Loucy (cell line): ENCODE results near the gene CNKSR3.

ENCODE experiments used
- H2AFZ ChIP-seq: fragments of 200-600 bp; sonication (generic); 2 replicates; pipeline ENCODE4 v1.6.0; 2016; ENCODE audit warnings: antibody characterized with exemption, mild to moderate bottlenecking, low read length, moderate library complexity
- H3F3A ChIP-seq: fragments of 200-600 bp; 2 replicates; pipeline ENCODE4 v1.6.0; 2016; ENCODE audit warnings: antibody characterized with exemption, low read depth, mild to moderate bottlenecking
- H3K27me3 ChIP-seq: fragments of 200-600 bp; sonication (generic); 2 replicates; pipeline ENCODE4 v1.6.1; 2014; ENCODE audit warnings: low read length, mild to moderate bottlenecking; ENCODE audit not compliant: insufficient read depth, poor library complexity, severe bottlenecking
- H3K36me3 ChIP-seq: fragments of 200-600 bp; sonication (generic); 2 replicates; pipeline ENCODE4 v1.6.1; 2016; ENCODE audit warnings: low read length; ENCODE audit not compliant: insufficient read depth
- H3K4me1 ChIP-seq: fragments of 200-600 bp; sonication (generic); 2 replicates; pipeline ENCODE4 v1.5.1; 2014; ENCODE audit warnings: low read length, mild to moderate bottlenecking; ENCODE audit not compliant: insufficient read depth, poor library complexity, severe bottlenecking
- H3K4me2 ChIP-seq: fragments of 200-600 bp; sonication (generic); 2 replicates; pipeline ENCODE4 v1.6.0; 2014; ENCODE audit warnings: antibody characterized with exemption, low read length, low read depth, mild to moderate bottlenecking; ENCODE audit not compliant: poor library complexity, severe bottlenecking
- H3K4me3 ChIP-seq: fragments of 200-600 bp; sonication (generic); 2 replicates; pipeline ENCODE4 v1.5.1; 2014; ENCODE audit warnings: low read length, mild to moderate bottlenecking, mixed read lengths; ENCODE audit not compliant: poor library complexity, severe bottlenecking
- H3K79me2 ChIP-seq: fragments of 200-600 bp; sonication (generic); 2 replicates; pipeline ENCODE4 v1.6.1; 2014; ENCODE audit warnings: low read length; ENCODE audit not compliant: insufficient read depth
- H3K9ac ChIP-seq: fragments of 200-600 bp; sonication (generic); 2 replicates; pipeline ENCODE4 v1.6.0; 2014; ENCODE audit warnings: mild to moderate bottlenecking, low read depth, low read length, moderate library complexity; ENCODE audit not compliant: poor library complexity, severe bottlenecking
- H3K9me2 ChIP-seq: fragments of 200-600 bp; sonication (generic); replicated peaks from 2 replicates; pipeline ENCODE4 v1.6.1; 2016; ENCODE audit warnings: low read depth, low read length, mixed read lengths
- H3K9me3 ChIP-seq: fragments of 200-600 bp; sonication (generic); 2 replicates; pipeline ENCODE4 v1.6.1; 2014; ENCODE audit warnings: mild to moderate bottlenecking, antibody characterized with exemption, low read length, low read depth; ENCODE audit not compliant: insufficient read depth
- H4K20me1 ChIP-seq: fragments of 200-600 bp; sonication (generic); 2 replicates; pipeline ENCODE4 v1.6.0; 2014; ENCODE audit warnings: antibody characterized with exemption, low read length, mild to moderate bottlenecking; ENCODE audit not compliant: insufficient read depth, poor library complexity, severe bottlenecking
- EZH2phosphoT487 ChIP-seq: fragments of 200-600 bp; IDR thresholded peaks from 2 replicates; pipeline ENCODE4 v1.6.1; 2018; ENCODE audit warnings: antibody characterized with exemption, mild to moderate bottlenecking, moderate library complexity, borderline replicate concordance
- TF ChIP-seq, protein P1 (sequence below): fragments of 200-600 bp; sonication (generic); conservative IDR thresholded peaks from 2 replicates; pipeline ENCODE4 v1.5.1; 2014; ENCODE audit warnings: mild to moderate bottlenecking, antibody characterized with exemption, low read length

CNKSR3 gene

DNA sequence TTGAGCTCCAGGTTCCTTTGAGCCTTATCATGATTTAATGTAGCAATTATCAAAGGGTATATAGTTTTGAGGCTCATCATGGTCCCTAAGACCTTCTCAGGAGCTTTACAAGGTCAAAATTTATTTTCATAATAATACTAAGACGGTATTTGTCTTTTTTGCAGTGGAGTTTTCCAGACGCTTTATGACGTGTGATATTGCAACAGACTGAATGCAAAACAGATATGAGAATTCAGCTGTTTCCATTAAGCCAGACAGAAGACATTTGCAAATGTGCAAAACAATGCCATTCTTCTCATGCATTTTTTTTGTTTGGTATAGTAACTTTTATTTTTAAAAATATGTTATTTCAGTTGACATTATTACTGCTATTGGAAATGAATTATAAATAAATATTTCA, 24.7 kb upstream of the CNKSR3 start:
- Histone ChIP-seq H3K4me1 (no peaks in the 10 kb centered on the region), H3K4me3 (no peak overlapping the region), H3K27me3 (no peaks in the 10 kb centered on the region), H3K9me3 (no peaks in the 10 kb centered on the region), H3K36me3 (no peaks in the 10 kb centered on the region), H3F3A (no peaks in the 10 kb centered on the region), H3K9me2 (no peaks in the 10 kb centered on the region), H4K20me1 (no peaks in the 10 kb centered on the region), H3K79me2 (no peaks in the 10 kb centered on the region), H3K9ac (no peak overlapping the region), H3K4me2 (no peak overlapping the region), H2AFZ (no peak overlapping the region)
- TF ChIP-seq EZH2phosphoT487, result no peak
- TF ChIP-seq, protein P1, sequence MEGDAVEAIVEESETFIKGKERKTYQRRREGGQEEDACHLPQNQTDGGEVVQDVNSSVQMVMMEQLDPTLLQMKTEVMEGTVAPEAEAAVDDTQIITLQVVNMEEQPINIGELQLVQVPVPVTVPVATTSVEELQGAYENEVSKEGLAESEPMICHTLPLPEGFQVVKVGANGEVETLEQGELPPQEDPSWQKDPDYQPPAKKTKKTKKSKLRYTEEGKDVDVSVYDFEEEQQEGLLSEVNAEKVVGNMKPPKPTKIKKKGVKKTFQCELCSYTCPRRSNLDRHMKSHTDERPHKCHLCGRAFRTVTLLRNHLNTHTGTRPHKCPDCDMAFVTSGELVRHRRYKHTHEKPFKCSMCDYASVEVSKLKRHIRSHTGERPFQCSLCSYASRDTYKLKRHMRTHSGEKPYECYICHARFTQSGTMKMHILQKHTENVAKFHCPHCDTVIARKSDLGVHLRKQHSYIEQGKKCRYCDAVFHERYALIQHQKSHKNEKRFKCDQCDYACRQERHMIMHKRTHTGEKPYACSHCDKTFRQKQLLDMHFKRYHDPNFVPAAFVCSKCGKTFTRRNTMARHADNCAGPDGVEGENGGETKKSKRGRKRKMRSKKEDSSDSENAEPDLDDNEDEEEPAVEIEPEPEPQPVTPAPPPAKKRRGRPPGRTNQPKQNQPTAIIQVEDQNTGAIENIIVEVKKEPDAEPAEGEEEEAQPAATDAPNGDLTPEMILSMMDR, result no peak

DNA sequence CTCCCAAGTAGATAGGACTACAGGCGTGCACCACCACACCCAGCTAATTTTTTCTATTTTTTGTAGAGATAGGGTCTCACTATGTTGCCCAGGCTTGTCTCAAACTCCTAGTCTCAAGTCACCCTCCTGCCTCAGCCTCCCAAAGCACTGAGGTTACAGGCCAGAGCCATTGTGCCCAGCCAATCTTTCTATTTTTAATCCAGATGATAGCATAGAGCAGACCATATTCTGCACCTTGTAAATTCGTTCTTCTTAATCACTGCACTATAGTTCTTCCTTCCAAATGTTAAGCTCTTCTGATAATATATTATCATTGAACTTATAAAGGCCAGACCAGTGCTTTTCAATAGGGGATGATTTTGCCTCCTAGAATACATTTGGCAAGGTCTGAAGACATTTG, 24.0 kb upstream of the CNKSR3 start:
- Histone ChIP-seq H3K4me3 (no peak overlapping the region), H3K9me3 (no peaks in the 10 kb centered on the region), H3K27me3 (no peaks in the 10 kb centered on the region), H2AFZ (no peak overlapping the region), H3F3A (no peaks in the 10 kb centered on the region), H3K79me2 (no peaks in the 10 kb centered on the region), H3K36me3 (no peaks in the 10 kb centered on the region), H3K9ac (no peak overlapping the region), H3K4me2 (no peak overlapping the region), H4K20me1 (no peaks in the 10 kb centered on the region), H3K9me2 (no peaks in the 10 kb centered on the region), H3K4me1 (no peaks in the 10 kb centered on the region)
- TF ChIP-seq, protein P1, result no peak
- TF ChIP-seq EZH2phosphoT487, result no peak

DNA sequence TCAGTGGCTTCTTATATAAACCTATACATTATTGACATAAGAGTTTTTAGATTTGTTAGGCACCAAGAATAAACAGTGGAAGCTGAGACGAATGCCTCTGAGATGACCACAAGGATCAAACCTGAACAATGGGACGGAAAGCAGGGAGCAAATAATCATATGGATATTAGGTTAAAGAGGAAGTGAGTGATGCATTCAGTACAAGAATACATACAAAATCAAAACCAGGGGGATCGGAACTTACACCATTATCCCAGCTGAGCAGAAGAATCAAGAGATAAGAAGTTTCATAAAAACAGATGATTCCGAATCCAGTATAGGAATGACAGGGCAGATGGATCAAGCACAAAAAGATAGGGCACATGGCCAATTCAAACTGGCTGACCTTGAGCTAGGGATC, 21.9 kb upstream of the CNKSR3 start:
- Histone ChIP-seq H3K79me2 (no peaks in the 10 kb centered on the region), H3K9me2 (no peaks in the 10 kb centered on the region), H3K36me3 (no peaks in the 10 kb centered on the region), H4K20me1 (no peaks in the 10 kb centered on the region), H2AFZ (no peak overlapping the region), H3F3A (no peaks in the 10 kb centered on the region), H3K9me3 (no peaks in the 10 kb centered on the region), H3K9ac (no peak overlapping the region), H3K4me3 (no peak overlapping the region), H3K27me3 (no peaks in the 10 kb centered on the region), H3K4me2 (no peak overlapping the region), H3K4me1 (no peaks in the 10 kb centered on the region)
- no peak for TF ChIP-seq EZH2phosphoT487
- TF ChIP-seq, protein P1, result no peak
